NCI-H2081 (cell line): Measurements from ENCODE around the gene SLC22A4.

Experiments
- DNase-seq, 2 experiments: peaks; one replicate each; lab custom pipeline; 2025; lab: John Stamatoyannopoulos, UW

The SLC22A4 gene

GRCh38 chr5:132293992-132294727 lies at the start of gene SLC22A4:
Gene SLC22A4 (plus strand): TSS chr5:132294394. CDS start chr5:132294617, 223 bp downstream.
- DNase-seq: peak; percentile 76 to 82

DNA sequence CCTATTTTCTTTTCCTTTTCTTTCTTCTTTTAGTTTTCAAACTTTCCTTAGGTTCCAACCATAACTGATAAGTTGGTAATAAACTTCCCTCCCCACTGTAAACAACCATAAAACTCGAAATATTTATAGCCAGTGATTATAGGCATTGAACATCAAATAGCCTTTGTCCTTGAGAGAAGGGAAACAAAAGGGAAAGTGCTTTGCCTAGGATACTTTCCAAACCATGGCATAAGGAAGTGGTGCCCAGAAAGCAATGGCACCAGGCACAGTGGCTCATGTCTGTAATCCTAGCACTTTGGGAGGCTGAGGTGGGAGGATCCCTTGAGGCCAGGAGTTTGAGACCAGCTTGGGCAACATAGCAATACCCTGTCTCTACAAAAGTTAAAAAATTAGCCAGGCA lies 48.6 kb upstream of the SLC22A4 start:
- no peak for DNase-seq

DNA sequence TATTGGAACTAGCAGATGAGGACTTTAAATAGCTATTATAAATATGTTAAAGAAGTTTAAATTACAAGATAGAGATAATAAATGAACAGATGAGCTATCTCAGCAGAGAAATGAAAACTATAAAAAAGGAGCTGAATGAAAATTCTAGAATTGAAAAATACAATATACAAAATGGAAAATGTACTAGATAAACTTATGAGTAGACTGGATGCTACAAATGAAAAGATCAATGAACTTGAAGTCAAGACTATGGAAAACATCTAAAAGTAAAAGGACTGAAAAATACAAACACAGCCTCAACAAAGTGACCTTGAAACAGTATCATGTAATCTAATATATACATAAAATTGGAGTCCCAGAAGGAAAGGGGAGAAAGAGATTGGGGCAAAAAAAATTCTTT lies 47.4 kb upstream of the SLC22A4 start:
- DNase-seq: no peak

DNA sequence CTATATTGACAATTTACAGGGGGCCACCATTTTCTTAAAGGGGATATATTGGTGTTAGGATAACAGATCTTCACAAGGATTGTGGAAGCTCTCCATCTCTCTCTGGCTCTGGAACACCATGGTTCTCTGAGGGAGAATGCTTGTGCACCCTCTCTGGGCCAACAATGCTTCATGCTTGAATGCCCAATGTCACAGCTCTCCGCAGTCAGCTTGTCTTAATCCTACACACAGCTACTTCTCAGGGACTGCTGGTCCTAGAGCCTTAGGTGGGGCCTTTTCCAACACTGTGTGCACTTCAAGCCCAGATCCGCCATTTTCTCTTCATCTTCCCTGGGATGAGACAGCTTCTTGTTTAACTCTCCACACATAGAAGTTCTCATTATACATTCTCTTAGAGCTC lies 43.6 kb upstream of the SLC22A4 start:
- DNase-seq: no peak

GRCh38 chr5:132251220-132251725 lies 42.9 kb upstream of the SLC22A4 start:
- DNase-seq: no peak

GRCh38 chr5:132253008-132253441 lies 41.2 kb upstream of the SLC22A4 start:
- no peak for DNase-seq

DNA sequence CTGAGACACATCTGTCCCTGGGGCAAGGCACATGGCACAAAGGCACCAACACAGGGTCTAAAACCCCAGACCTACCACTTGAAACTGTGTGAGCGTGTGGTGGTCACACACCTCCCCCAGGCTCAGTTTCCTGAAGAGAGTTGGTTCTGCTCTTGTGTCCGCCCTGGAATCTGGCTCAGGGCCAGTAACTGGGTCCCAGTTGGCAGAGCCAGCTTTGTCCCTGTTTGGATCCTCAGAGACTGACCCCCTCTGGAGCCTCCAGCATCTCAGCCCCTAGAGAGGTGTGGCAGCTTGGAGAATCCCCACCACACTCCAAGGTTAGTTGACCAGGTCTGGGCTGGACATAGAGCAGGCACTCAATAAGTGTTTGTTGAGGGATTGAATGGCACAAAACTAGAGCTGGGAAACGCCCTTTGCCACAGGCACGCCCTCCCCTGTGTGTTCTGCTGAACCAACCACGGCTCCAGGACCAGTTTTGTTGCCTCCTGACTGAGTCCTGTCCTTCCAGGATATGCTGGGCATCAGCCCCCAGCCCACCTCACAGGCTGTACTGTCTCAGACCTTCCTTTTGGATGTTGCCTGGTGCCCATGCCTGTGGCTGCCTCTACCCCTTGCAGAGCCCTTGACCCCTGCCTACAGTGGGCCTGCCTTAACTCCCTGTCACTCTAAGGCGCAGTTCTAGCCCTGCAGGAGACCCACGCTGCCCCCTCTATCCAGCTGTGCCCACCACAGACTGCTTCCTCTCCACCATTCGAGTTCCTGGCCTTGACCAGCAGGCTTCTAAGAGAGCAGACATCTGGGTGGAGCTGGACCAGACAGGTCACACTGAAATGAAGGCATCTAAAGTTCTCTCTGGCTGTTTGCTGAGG lies 40.5 kb upstream of the SLC22A4 start:
- DNase-seq: no peak

GRCh38 chr5:132254321-132254977 lies 39.7 kb upstream of the SLC22A4 start:
- DNase-seq: no peak

DNA sequence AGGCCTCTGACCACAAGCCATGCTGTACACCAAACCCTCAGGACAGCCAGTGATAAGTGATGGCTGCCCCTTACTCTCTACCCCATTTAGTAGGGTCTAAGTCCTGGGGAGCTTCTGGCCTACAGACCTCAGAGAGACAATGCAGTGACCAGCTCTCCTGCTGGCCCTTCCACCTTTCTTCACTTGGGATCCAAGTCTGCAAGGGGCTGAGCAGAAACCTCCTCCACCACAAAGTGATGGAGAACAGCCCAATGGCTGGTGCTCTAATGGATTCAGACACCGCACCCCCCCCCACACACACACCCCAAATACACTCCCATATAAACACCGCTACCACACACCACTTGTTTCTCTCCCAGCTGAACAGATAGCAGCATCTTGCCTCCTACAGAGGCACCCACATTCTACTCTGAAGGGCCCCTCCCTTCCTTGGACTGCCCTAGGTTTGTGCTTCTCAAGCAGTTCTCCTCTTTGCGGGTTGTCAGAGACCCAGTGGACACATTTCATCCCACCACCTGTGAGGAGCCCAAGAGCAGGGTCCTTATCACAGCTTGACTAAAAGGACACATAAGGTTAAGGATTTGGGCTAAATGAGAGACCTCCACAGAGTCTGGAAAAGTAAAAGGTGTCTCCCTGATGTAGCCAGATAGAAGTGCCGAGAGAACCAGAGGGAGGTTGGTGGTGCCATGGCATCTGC lies 38.0 kb upstream of the SLC22A4 start:
- no peak for DNase-seq

DNA sequence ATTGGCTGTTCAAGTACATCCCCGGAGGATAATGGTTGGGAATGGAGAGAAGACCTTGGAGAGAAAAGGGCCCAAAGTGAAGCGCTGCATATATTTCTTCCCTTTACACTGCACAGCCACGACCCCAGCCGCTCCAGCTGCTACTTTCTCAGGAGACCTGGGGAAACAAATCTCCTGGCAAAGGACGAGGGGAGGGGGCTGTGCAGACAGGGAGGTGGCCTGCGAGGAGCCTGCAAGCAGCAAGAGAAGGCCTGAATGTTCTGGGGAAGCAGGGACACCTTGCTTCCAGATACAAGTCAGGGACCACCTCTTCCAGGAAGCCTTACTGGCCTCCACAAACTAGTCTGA lies 37.4 kb upstream of the SLC22A4 start:
- DNase-seq: no peak

- no peak for DNase-seq
Observed at GRCh38 chr5:132257131-132258101, 36.8 kb upstream of the SLC22A4 start, which contains the start of gene PDLIM4. Gene PDLIM4 (plus strand): TSS chr5:132257696. CDS start chr5:132257735, 39 bp downstream.

DNA sequence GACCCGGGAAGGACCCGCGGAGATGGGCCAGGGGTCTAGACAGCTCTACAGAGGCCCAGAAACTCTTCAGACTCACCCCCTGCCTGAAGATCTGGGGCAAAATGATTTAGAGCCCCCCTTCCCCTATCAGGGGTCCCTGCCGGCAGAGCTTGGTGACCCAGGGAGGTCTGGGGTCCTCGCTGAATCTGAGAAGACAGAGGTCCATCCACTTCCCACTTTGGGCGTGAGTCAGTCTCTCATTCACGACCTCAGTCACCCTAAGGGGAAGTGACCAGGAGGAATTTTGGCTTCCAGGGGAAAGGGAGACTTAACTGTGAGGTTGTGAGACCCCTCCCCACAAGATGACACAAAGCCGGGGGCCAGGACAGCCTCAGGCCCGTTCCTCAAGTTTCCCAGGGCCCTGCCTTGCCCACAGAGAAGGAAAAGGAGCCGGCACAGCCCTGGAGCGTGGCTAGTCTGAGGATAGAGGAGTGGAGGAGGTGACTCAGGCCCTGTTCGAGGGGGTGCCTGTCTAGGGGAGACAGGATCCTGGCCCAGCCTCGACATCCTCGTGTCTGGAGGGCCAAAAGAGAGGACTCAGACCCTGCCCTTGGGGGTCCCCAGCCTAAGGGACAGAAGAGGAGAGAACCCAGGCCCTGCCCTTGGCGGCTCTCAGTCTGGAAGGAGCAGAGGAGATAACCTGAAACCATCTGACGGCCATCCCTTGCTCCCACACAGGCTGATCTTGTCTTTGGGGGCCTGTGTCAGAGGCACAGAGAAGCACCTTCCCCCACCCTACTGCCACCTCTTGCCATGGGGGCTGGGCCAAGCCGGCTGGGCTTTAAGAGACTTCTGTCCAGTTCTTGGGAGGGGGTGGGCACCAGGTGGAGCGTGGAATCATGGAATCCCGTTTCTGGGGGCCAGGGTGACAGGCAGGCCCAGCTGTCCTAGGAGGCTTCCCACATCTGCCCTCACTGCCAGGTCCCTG lies 35.8 kb upstream of the SLC22A4 start:
- DNase-seq: no peak

- DNase-seq: no peak
Observed at GRCh38 chr5:132259069-132259851, 34.9 kb upstream of the SLC22A4 start.

DNA sequence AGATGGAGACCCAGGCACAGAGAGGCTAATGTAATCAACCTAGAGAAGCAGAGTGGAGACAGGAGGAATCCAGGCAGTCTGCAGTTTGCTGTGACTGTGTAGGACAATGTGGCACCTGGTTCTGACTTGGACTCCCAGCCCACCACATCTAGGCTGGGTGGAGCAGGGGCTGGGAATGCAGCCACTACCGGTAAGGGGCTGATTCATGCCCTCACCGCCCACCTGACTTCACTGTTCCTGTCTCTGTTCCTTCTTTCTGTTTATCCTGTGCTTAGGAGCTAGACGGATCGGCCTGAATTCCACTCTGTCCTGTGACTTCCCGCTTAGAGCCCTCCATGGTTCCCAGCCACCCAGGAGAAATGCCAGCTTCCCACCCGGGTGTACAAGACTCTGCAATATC lies 34.1 kb upstream of the SLC22A4 start:
- DNase-seq: no peak

DNA sequence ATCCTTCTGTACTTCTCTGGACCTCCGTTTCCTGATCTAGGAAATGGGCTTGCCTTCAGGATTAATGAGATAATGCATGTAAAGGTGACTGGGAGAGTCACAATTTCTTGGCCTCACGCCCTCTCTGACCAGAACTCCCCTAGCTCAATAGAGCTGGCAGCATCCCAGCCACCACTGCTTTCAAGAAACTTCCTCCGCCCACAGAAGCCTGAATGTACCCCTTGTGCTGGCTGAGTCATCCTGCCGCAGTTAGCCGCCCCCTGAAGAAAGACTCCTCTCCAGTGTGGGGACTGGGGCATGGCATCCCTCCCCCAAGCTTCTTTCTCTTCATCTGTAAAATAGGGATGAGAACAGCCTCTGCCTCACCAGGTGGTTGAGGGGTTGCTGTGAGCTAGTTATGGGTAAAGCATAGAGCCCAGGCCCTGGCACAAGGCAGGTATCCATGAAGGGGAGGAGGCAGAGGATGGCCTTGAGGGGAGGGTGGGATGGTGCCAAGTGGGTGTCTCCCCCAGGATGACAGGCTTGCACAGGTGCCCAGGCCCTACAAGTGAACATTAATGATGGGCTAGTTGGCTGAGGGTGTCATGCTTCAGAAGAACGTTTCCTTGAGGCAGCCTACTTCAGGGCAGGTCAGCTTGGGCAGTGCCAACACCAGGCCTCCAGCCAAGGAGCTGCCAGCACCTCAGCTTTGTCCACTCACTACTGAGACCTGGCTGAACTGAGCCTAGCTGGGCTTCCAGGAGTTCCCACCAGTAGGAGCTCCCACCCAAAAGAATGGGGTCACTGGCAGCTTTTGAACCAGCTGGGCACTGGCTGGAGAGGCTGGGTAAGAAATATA lies 33.3 kb upstream of the SLC22A4 start:
- DNase-seq: no peak

DNA sequence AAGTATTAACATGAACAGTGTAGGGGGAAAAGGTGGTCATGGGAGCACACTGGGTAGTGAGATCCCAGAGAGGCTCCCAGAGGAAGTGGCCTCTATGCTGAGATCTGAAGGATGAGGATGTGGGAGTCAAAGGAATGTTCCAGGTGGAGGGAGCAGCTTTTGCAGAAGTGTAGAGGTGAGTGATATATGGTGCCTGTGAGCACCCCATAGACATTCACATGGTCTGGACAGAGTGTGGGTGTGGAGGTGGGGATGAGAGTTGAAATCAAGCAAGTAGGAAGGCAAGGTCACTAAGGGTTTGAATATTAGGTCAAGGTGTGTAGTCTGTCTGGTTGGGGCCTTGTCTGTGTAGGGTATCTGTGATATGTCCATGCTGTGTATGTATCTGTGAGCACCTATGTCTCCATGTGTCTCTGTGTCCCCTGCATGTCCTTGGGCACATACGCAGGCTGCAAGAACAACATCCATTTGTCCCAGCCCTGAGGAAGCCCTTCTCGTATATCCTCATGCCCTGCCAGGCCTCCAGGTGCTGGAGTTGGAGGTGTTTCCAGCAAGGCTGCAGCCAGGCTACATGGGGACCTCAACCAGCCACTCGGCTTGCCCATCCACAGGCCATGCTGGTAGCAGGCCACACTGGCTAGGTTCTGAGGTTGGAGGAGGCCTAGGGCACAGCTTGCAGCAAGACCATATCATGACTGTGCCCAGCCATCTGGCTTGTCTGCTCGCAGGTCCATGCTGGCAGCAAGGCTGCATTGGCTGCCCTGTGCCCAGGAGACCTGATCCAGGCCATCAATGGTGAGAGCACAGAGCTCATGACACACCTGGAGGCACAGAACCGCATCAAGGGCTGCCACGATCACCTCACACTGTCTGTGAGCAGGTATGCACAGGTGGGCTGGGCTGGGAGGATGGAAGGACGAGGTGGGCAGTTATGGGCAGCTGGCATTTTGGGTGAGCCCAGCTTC lies 32.0 kb upstream of the SLC22A4 start:
- DNase-seq: no peak
